GF-D8 (cell line): ENCODE results near the gene ASB18.

Source experiments
- DNase-seq: peaks from one replicate; lab custom pipeline; 2025; lab: John Stamatoyannopoulos, UW

Gene ASB18

GRCh38 chr2:236173036-236173728, 91.0 kb downstream of the ASB18 start:
- DNase-seq, result no peak

- no peak for DNase-seq
Observed at GRCh38 chr2:236172255-236173035, 91.8 kb downstream of the ASB18 start.

- DNase-seq, result no peak
Observed at GRCh38 chr2:236171680-236172254, 92.4 kb downstream of the ASB18 start.

GRCh38 chr2:236171181-236171679, 93.0 kb downstream of the ASB18 start:
- DNase-seq, result no peak

GRCh38 chr2:236170590-236171165, 93.5 kb downstream of the ASB18 start:
- no peak for DNase-seq

GRCh38 chr2:236169741-236170589, 94.2 kb downstream of the ASB18 start:
- DNase-seq, result no peak

GRCh38 chr2:236169151-236169721, 95.0 kb downstream of the ASB18 start:
- no peak for DNase-seq

- DNase-seq, result no peak
Observed at GRCh38 chr2:236168110-236169080, 95.8 kb downstream of the ASB18 start, which contains the start of gene GBX2. Gene GBX2 (minus strand): TSS chr2:236168386. CDS start chr2:236167971, 415 bp downstream.

- no peak for DNase-seq
Observed at GRCh38 chr2:236167297-236168109, 96.7 kb downstream of the ASB18 start.

- no peak for DNase-seq
Observed at GRCh38 chr2:236166796-236167296, 97.4 kb downstream of the ASB18 start.

- DNase-seq, result no peak
Observed at GRCh38 chr2:236165842-236166795, 98.1 kb downstream of the ASB18 start.

GRCh38 chr2:236164925-236165841, 99.0 kb downstream of the ASB18 start:
- DNase-seq, result no peak

GRCh38 chr2:236164201-236164924, 99.8 kb downstream of the ASB18 start:
- no peak for DNase-seq

- DNase-seq, result no peak
Observed at GRCh38 chr2:236163471-236164200, 100.6 kb downstream of the ASB18 start.

- no peak for DNase-seq
Observed at GRCh38 chr2:236162882-236163470, 101.2 kb downstream of the ASB18 start.
